SH-SY5Y (cell line): Measurements from ENCODE around the gene RAB25.

ENCODE experiments used
- GATA2 ChIP-seq: IDR thresholded peaks from 2 replicates; pipeline ENCODE4 v1.6.1; 2011; ENCODE audit warnings: mild to moderate bottlenecking, low read depth, low read length
- GATA3 ChIP-seq: IDR thresholded peaks from 2 replicates; pipeline ENCODE4 v1.6.1; 2011; ENCODE audit warnings: low read depth, mild to moderate bottlenecking, low read length, moderate library complexity

GRCh38 chr1:156045076-156045475 is 15.9 kb upstream of the RAB25 start:
- TF ChIP-seq GATA3 (no peak), GATA2 (no peak)
